K562 (cell line): ENCODE measurements around the gene TPD52L2. TPM values are rescaled to one million over a fixed set of nuclear protein-coding genes. Genes with fewer than 3 reads are reported as not detected.

ENCODE experiments used
- AFF4 ChIP-seq: sonication (generic); formaldehyde crosslinking; IDR thresholded peaks from 2 replicates; pipeline ENCODE4 v1.8.0; 2023; ENCODE audit warnings: mild to moderate bottlenecking, missing genetic modification reagents
- CBFA2T3 ChIP-seq: fragments of 450-650 bp; IDR thresholded peaks from 2 replicates; pipeline ENCODE4 v1.6.1; 2017
- KLF10 ChIP-seq: fragments of 250-450 bp; sonication (Bioruptor Pico); IDR thresholded peaks from 2 replicates; pipeline ENCODE4 v1.6.1; 2021; ENCODE audit warnings: matching md5 sums
- NFYB ChIP-seq: IDR thresholded peaks from 2 replicates; pipeline ENCODE4 v1.6.1; 2011; ENCODE audit warnings: mild to moderate bottlenecking, moderate library complexity; ENCODE audit not compliant: insufficient read length; ENCODE audit errors: extremely low read depth
- SIX5 ChIP-seq, 2 experiments: IDR thresholded peaks; 2 replicates each; pipeline ENCODE4 v1.6.1; 2011; ENCODE audit warnings: low read length in 2 of 2, borderline replicate concordance in 1 of 2, low read depth in 1 of 2, mild to moderate bottlenecking in 1 of 2, moderate library complexity in 1 of 2; ENCODE audit not compliant: insufficient read depth in 1 of 2
- ZBTB26 ChIP-seq: fragments of 450-650 bp; formaldehyde crosslinking; IDR thresholded peaks from 2 replicates; pipeline ENCODE4 v1.4.0; 2022; ENCODE audit warnings: missing genetic modification characterization
- ZNF384 ChIP-seq: IDR thresholded peaks from 2 replicates; pipeline ENCODE4 v1.6.1; 2012; ENCODE audit warnings: low read depth, low read length, improper control_type of control experiment
- polyA plus RNA-seq, 8 experiments: library from polyadenylated mRNA; depleted of rRNA in 4 of 8; stranded (reverse) in 5 of 8; unstranded in 3 of 8; fragments of >200 nt; fragmentation: Nextera tagmentation in 2 of 8; fragmentation: Illumina TruSeq in 1 of 8; extraction: Ambion mirVana in 2 of 8; extraction: Trizol in 1 of 8; gene quantifications; 2 replicates each; pipeline versions ENCODE4 v1.2.1 to v1.2.3, GENCODE V29; 2011 to 2014; ENCODE audit warnings: inconsistent platforms in 1 of 8, missing spikeins in 1 of 8
- total RNA-seq, 7 experiments: library from RNA; depleted of rRNA in 6 of 7; stranded (reverse); fragments of >200 nt in 6 of 7; fragmentation: Illumina TruSeq in 2 of 7; extraction: Trizol in 2 of 7; gene quantifications; 2 replicates each; pipeline versions ENCODE4 v1.2.1 to v1.2.3, GENCODE V29; 2011 to 2021; ENCODE audit warnings: low replicate concordance in 1 of 7

TPD52L2 gene
- total and polyA plus RNA-seq, 9 of the 15 experiments (the other 6 are each of a cell fraction or from before 2014, with no cell fraction given), result 1.9 to 117 (median 74.6) TPM

GRCh38 chr20:63926298-63926697, 61.2 kb downstream of the TPD52L2 start (continued):
- TF ChIP-seq ZBTB26 (CRISPR knock-in tag) (no peak), CBFA2T3 (no peak), SIX5 (IDR thresholded peaks at IDR 0.05; ENCODE audit: borderline replicate concordance in 1 of 2, insufficient read depth in 1 of 2, low read depth in 1 of 2, low read length in 2 of 2) (no peak), AFF4 (no peak), ZNF384 (no peak), NFYB (no peak), KLF10 (CRISPR knock-in tag) (no peak)
